A673 (cell line): ENCODE measurements around the gene ZNF646. TPM values are rescaled to one million over a fixed set of nuclear protein-coding genes. Genes with fewer than 3 reads are reported as not detected.

Experiments used
- BruUV-seq: library from RNA; stranded (reverse); fragments of 400-500 nt; replicated peaks from 2 replicates; lab custom pipeline; 2021; lab: Mats Ljungman, UMichigan
- CTCF ChIA-PET: fragments of 300-600 bp; sonication (Branson Sonifier 250); formaldehyde crosslinking; loops from one replicate; lab custom pipeline; 2022; ENCODE audit warnings: antibody characterized with exemption; lab: Charles Lee
- POLR2A ChIA-PET: fragments of 300-600 bp; sonication (Branson Sonifier 250); formaldehyde crosslinking; loops from one replicate; lab custom pipeline; 2022; ENCODE audit warnings: antibody characterized with exemption; ENCODE audit not compliant: low non-redundant PET; lab: Charles Lee
- DNase-seq: peaks from one replicate; pipeline ENCODE4 v3.0.0-alpha.2; 2015; ENCODE audit warnings: low spot score
- H3K27ac ChIP-seq: fragments of 200-600 bp; sonication (generic); 2 replicates; pipeline ENCODE4 v1.5.1; 2016; ENCODE audit warnings: mixed run types, low read depth, mild to moderate bottlenecking, mixed read lengths, antibody characterized with exemption, low read length; ENCODE audit not compliant: poor library complexity, severe bottlenecking
- H3K27me3 ChIP-seq: fragments of 200-600 bp; sonication (generic); replicated peaks from 2 replicates; pipeline ENCODE4 v1.6.1; 2017; ENCODE audit warnings: mixed run types, low read depth, mild to moderate bottlenecking, mixed read lengths, antibody characterized with exemption, low read length; ENCODE audit not compliant: insufficient read depth, poor library complexity
- H3K36me3 ChIP-seq: fragments of 200-600 bp; sonication (generic); 2 replicates; pipeline ENCODE4 v1.6.1; 2016; ENCODE audit warnings: mixed run types, mild to moderate bottlenecking, mixed read lengths, antibody characterized with exemption, low read length; ENCODE audit not compliant: insufficient read depth, poor library complexity, severe bottlenecking
- H3K4me1 ChIP-seq: fragments of 200-600 bp; sonication (generic); 2 replicates; pipeline ENCODE4 v1.6.1; 2017; ENCODE audit warnings: mixed run types, mild to moderate bottlenecking, mixed read lengths, antibody characterized with exemption, low read length; ENCODE audit not compliant: insufficient read depth, poor library complexity, severe bottlenecking
- H3K4me3 ChIP-seq: fragments of 200-600 bp; sonication (generic); 2 replicates; pipeline ENCODE4 v1.5.1; 2016; ENCODE audit warnings: low read depth, mixed run types, mild to moderate bottlenecking, mixed read lengths, low read length; ENCODE audit not compliant: poor library complexity, severe bottlenecking
- H3K9me3 ChIP-seq: fragments of 200-600 bp; sonication (generic); 2 replicates; pipeline ENCODE4 v1.6.1; 2016; ENCODE audit warnings: mixed run types, low read depth, mild to moderate bottlenecking, mixed read lengths, antibody characterized with exemption, low read length; ENCODE audit not compliant: poor library complexity, severe bottlenecking
- CTCF ChIP-seq: fragments of 300-800, 200-600 bp; sonication (generic); conservative IDR thresholded peaks from 2 replicates; pipeline ENCODE4 v1.5.1; 2017; ENCODE audit warnings: low read depth, mild to moderate bottlenecking, antibody characterized with exemption, low read length, moderate library complexity, mixed read lengths
- EZH2 ChIP-seq: fragments of 200-600 bp; sonication (generic); IDR thresholded peaks from 2 replicates; pipeline ENCODE4 v1.6.1; 2017; ENCODE audit warnings: borderline replicate concordance, low read depth, mild to moderate bottlenecking, mixed read lengths, antibody characterized with exemption, low read length; ENCODE audit not compliant: poor library complexity, severe bottlenecking
- intact Hi-C: fragments of 100-400 bp; cut with micrococcal nuclease; formaldehyde crosslinking; loops from one replicate; pipeline ENCODE4 v1.10.0; 2022; ENCODE audit not compliant: unreplicated experiment
- total RNA-seq: library from RNA; stranded (reverse); gene quantifications from 2 replicates; pipeline ENCODE4 v1.2.3, GENCODE V29; 2021

Gene ZNF646
- total RNA-seq, 1 experiment from 2014 or later = 26.6 TPM

- BruUV-seq = no TSS peak
- POLR2A ChIA-PET = no interaction called here
- no peak for DNase-seq
- intact Hi-C loops = no loop called here
- H3K36me3 ChIP-seq = peaks cover 38% of the 10 kb centered on the region
- no peaks in the 10 kb centered on the region for H3K27me3 ChIP-seq
- TF ChIP-seq EZH2 (no peak), CTCF (no peak)
- CTCF ChIA-PET = no interaction called here
- no peak overlapping the region for H3K4me3 ChIP-seq
- peaks cover 6% of the 10 kb centered on the region for H3K4me1 ChIP-seq
- H3K9me3 ChIP-seq = no peaks in the 10 kb centered on the region
- H3K27ac ChIP-seq = peak overlapping the region; percentile 23
Observed at GRCh38 chr16:31114468-31114867, 40.2 kb downstream of the ZNF646 start.

GRCh38 chr16:31117384-31118222 lies 43.4 kb downstream of the ZNF646 start, which contains the start of gene KAT8:
Gene KAT8 (plus strand): TSS chr16:31117664. CDS start chr16:31117682, 18 bp downstream.
- intact Hi-C loops = loop anchor here (2.0 kb wide), 1 partner anchor 25 kb away; no protein-coding TSS in a partner anchor
- peak within 1 kb of the TSS; percentile 74 for H3K4me3 ChIP-seq
- peak; percentile 100 for DNase-seq
- no peaks in the 10 kb centered on the region for H3K9me3 ChIP-seq
- BruUV-seq = no TSS peak
- ChIA-PET POLR2A (interaction anchor here (0.6 to 1.2 kb wide), 6 partner anchors 9 to 756 kb away, joined by 3 to 10 read pairs (median 7); partner anchors contain the start of genes FUS and ZNF267), CTCF (interaction anchor here (0.6 to 1.7 kb wide), 4 partner anchors 25 to 303 kb away, joined by 3 to 10 read pairs (median 4); no protein-coding TSS in a partner anchor)
- peak within 1 kb of the TSS; percentile 79 for H3K27ac ChIP-seq
- H3K36me3 ChIP-seq = peaks cover 37% of the 10 kb centered on the region
- TF ChIP-seq EZH2 = no peak
- no peaks in the 10 kb centered on the region for H3K27me3 ChIP-seq
- peaks cover 6% of the 10 kb centered on the region for H3K4me1 ChIP-seq

- peak overlapping the region; percentile 79 for H3K27ac ChIP-seq
- H3K9me3 ChIP-seq = no peaks in the 10 kb centered on the region
- DNase-seq = no peak
- H3K4me1 ChIP-seq = peaks cover 6% of the 10 kb centered on the region
- ChIA-PET CTCF (interaction anchor here (1.0 to 1.7 kb wide), 2 partner anchors 24 to 164 kb away, joined by 5 to 10 read pairs; no protein-coding TSS in a partner anchor), POLR2A (interaction anchor here (0.6 kb wide), 2 partner anchors 23 to 121 kb away, joined by 4 to 5 read pairs; no protein-coding TSS in a partner anchor)
- intact Hi-C loops = no loop called here
- TSS peak; percentile 45 for BruUV-seq
- no peak for TF ChIP-seq EZH2
- no peak for TF ChIP-seq CTCF
- H3K36me3 ChIP-seq = peaks cover 39% of the 10 kb centered on the region
- peak overlapping the region; percentile 74 for H3K4me3 ChIP-seq
- no peaks in the 10 kb centered on the region for H3K27me3 ChIP-seq
Observed at GRCh38 chr16:31118223-31119155, 44.3 kb downstream of the ZNF646 start.
